ENCODE measurements around the gene FBXO9. TPM values are rescaled to one million over a fixed set of nuclear protein-coding genes. Genes with fewer than 3 reads are reported as not detected.
A peak's percentile ranks its signal among the peaks of the same experiment; 100 is the strongest.

The FBXO9 gene
- polyA plus RNA-seq, 3 donors, result 47.7 to 105 (median 61.5) TPM

- Histone ChIP-seq H3K27me3 (ENCODE audit: control insufficient read depth in 2 of 2, insufficient read depth in 2 of 2, low read length in 2 of 2) (no peaks in the 10 kb centered on the region), H4K20me1 (ENCODE audit: insufficient read depth, low read length) (peaks cover 16% of the 10 kb centered on the region), H3K4me3 (replicated peaks in 1 of 3; ENCODE audit: low read depth in 2 of 3, low read length in 3 of 3) (no peak overlapping the region), H3K36me3 (replicated peaks in 1 of 2; ENCODE audit: control insufficient read depth in 1 of 2, insufficient read depth in 2 of 2, low read length in 2 of 2) (peaks cover 24 to 32% of the 10 kb centered on the region in 2 donors), H3K27ac (ENCODE audit: low read depth in 1 of 2, low read length in 2 of 2) (no peak overlapping the region), H2AFZ (ENCODE audit: insufficient read depth, low read depth, low read length, poor library complexity, severe bottlenecking) (no peak overlapping the region), H3K79me2 (ENCODE audit: insufficient read depth, low read length) (no peaks in the 10 kb centered on the region), H3K4me2 (replicated peaks; ENCODE audit: extremely low read depth, low read length, poor library complexity, severe bottlenecking) (no peak overlapping the region), H3K4me1 (ENCODE audit: control insufficient read depth in 1 of 2, insufficient read depth in 2 of 2, low read length in 2 of 2) (peaks cover 5 to 8% of the 10 kb centered on the region in 2 donors), H3K9me3 (replicated peaks in 1 of 2; ENCODE audit: control insufficient read depth in 1 of 2, insufficient read depth in 1 of 2, low read length in 2 of 2) (no peaks in the 10 kb centered on the region), H3K9ac (ENCODE audit: insufficient read depth, low read length, poor library complexity, severe bottlenecking) (no peak overlapping the region)
- peaks cover 0 to 2% (median 0%) of the 10 kb centered on the region in 7 donors for H3K9me3 Mint-ChIP-seq
- H3K27ac Mint-ChIP-seq, result peak overlapping the region in 1 of 7 donors; percentile 15
- intact Hi-C loops (cut with micrococcal nuclease), result no loop called here
- TF ChIP-seq, protein P1, sequence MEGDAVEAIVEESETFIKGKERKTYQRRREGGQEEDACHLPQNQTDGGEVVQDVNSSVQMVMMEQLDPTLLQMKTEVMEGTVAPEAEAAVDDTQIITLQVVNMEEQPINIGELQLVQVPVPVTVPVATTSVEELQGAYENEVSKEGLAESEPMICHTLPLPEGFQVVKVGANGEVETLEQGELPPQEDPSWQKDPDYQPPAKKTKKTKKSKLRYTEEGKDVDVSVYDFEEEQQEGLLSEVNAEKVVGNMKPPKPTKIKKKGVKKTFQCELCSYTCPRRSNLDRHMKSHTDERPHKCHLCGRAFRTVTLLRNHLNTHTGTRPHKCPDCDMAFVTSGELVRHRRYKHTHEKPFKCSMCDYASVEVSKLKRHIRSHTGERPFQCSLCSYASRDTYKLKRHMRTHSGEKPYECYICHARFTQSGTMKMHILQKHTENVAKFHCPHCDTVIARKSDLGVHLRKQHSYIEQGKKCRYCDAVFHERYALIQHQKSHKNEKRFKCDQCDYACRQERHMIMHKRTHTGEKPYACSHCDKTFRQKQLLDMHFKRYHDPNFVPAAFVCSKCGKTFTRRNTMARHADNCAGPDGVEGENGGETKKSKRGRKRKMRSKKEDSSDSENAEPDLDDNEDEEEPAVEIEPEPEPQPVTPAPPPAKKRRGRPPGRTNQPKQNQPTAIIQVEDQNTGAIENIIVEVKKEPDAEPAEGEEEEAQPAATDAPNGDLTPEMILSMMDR (IDR thresholded peaks at IDR 0.05), result no peak
- peaks cover 2 to 6% (median 3%) of the 10 kb centered on the region in 3 donors for H3K27me3 Mint-ChIP-seq (ENCODE audit: low read depth in 3 of 3)
- H3K36me3 Mint-ChIP-seq, result peaks cover 40 to 43% of the 10 kb centered on the region in 2 donors
- H3K4me3 Mint-ChIP-seq, result no peak overlapping the region
- peaks cover 7% of the 10 kb centered on the region for H3K4me1 Mint-ChIP-seq
- DNase-seq, result no peak
Measured at GRCh38 chr6:53043581-53043980, 21.6 kb upstream of the FBXO9 start.

DNA sequence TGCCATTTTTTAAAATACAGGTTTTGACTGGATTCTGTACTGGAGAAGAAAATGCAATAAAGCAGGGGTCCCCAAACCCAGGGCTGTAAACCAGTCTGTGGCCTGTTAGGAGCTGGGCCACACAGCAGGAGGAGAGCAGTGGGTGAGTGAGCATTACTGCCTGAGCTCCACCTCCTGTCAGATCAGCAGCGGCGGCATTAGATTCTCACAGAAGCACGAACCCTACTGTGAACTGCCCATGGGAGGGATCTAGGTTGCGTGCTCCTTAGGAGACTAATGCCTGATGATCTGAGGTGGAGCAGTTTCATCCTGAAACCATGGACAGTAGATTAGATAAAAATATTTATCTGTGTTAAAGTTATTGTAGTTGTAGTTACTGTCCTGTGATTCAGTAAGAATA is 21.1 kb upstream of the FBXO9 start:
- Histone ChIP-seq H3K4me3 (replicated peaks in 1 of 3; ENCODE audit: low read depth in 2 of 3, low read length in 3 of 3) (no peak overlapping the region), H3K9me3 (replicated peaks in 1 of 2; ENCODE audit: control insufficient read depth in 1 of 2, insufficient read depth in 1 of 2, low read length in 2 of 2) (no peaks in the 10 kb centered on the region), H3K27me3 (ENCODE audit: control insufficient read depth in 2 of 2, insufficient read depth in 2 of 2, low read length in 2 of 2) (no peaks in the 10 kb centered on the region), H4K20me1 (ENCODE audit: insufficient read depth, low read length) (peaks cover 20% of the 10 kb centered on the region), H3K27ac (ENCODE audit: low read depth in 1 of 2, low read length in 2 of 2) (no peak overlapping the region), H3K36me3 (replicated peaks in 1 of 2; ENCODE audit: control insufficient read depth in 1 of 2, insufficient read depth in 2 of 2, low read length in 2 of 2) (peaks cover 22 to 27% of the 10 kb centered on the region in 2 donors), H3K4me1 (ENCODE audit: control insufficient read depth in 1 of 2, insufficient read depth in 2 of 2, low read length in 2 of 2) (peaks cover 9 to 11% of the 10 kb centered on the region in 2 donors), H2AFZ (ENCODE audit: insufficient read depth, low read depth, low read length, poor library complexity, severe bottlenecking) (no peak overlapping the region), H3K4me2 (replicated peaks; ENCODE audit: extremely low read depth, low read length, poor library complexity, severe bottlenecking) (no peak overlapping the region), H3K79me2 (ENCODE audit: insufficient read depth, low read length) (no peaks in the 10 kb centered on the region), H3K9ac (ENCODE audit: insufficient read depth, low read length, poor library complexity, severe bottlenecking) (no peak overlapping the region)
- H3K27ac Mint-ChIP-seq, result no peak overlapping the region
- peaks cover 0 to 2% (median 0%) of the 10 kb centered on the region in 7 donors for H3K9me3 Mint-ChIP-seq
- H3K36me3 Mint-ChIP-seq, result peaks cover 36 to 38% of the 10 kb centered on the region in 2 donors
- intact Hi-C loops (cut with micrococcal nuclease), result no loop called here
- DNase-seq, result no peak
- WGBS (ENCODE audit: insufficient coverage), result 100% methylated on average over 4 of the region's 4 CpGs
- TF ChIP-seq, protein P1 (IDR thresholded peaks at IDR 0.05), result no peak
- peaks cover 12% of the 10 kb centered on the region for H3K4me1 Mint-ChIP-seq
- no peak overlapping the region for H3K4me3 Mint-ChIP-seq
- H3K27me3 Mint-ChIP-seq (ENCODE audit: low read depth in 3 of 3), result peaks cover 2 to 6% (median 3%) of the 10 kb centered on the region in 3 donors

Measured in CD14-positive monocyte (primary cell).